ENCODE results near the gene SLC22A25.
"Not testable (repeated sequence)": the region's sequence is repeated elsewhere in the genome, so short reads cannot be mapped to it uniquely, and the experiment has no call there.

SLC22A25 gene

DNA sequence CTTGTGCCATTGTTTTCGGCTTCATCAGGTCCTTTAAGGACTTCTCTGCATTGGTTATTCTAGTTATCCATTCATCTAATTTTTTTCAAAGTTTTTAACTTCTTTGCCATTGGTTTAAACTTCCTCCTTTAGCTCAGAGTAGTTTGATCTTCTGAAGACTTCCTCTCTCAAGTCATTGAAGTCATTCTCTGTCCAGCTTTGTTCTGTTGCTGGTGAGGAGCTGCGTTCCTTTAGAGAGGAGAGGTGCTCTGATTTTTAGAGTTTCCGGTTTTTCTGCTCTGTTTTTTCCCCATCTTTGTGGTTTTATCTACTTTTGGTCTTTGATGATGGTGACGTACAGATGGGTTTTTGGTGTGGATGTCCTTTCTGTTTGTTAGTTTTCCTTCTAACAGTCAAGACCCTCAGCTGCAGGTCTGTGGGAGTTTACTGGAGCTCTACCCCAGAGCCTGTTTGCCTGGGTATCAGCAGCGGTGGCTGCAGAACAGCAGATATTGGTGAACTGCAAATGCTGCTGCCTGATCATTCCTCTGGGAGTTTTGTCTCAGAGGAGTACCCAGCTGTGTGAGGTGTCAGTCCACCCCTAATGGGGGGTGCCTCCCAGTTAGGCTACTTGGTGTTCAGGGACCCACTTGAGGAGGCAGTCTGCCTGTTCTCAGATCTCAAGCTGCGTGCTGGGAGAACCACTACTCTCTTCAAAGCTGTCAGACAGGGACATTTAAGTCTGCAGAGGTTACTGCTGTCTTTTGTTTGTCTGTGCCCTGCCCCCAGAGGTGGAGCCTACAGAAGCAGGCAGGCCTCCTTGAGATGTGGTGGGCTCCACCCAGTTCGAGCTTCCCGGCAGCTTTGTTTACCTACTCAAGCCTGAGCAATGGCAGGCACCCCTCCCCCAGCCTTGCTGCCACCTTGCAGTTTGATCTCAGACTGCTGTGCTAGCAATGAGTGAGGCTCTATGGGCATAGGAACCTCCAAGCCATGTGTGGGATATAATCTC lies 7.6 kb downstream of the SLC22A25 start:
- DNase-seq (ENCODE audit: extremely low read depth in 1 of 2, low read depth in 1 of 2): not testable (repeated sequence)

DNA sequence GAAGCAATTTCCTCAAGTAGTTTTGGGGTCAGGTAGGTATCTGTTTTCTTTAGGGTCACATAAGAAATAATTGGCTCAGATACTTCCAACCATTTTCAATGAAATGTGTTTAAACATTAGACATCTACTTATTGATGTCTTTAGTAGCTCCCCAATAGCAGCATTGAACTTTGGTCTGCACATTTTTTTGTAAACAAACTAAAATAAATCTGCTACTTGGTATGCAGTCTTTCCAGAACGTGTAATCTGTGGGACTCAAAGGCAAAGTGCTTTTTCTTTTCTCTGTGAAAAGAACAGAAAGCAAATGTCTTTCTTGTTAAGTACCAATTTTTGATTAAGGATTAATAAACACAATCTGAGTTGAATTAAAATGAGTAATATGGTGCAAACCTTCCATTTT lies 13.6 kb downstream of the SLC22A25 start:
- DNase-seq (ENCODE audit: extremely low read depth in 1 of 2, low read depth in 1 of 2): no peak

DNA sequence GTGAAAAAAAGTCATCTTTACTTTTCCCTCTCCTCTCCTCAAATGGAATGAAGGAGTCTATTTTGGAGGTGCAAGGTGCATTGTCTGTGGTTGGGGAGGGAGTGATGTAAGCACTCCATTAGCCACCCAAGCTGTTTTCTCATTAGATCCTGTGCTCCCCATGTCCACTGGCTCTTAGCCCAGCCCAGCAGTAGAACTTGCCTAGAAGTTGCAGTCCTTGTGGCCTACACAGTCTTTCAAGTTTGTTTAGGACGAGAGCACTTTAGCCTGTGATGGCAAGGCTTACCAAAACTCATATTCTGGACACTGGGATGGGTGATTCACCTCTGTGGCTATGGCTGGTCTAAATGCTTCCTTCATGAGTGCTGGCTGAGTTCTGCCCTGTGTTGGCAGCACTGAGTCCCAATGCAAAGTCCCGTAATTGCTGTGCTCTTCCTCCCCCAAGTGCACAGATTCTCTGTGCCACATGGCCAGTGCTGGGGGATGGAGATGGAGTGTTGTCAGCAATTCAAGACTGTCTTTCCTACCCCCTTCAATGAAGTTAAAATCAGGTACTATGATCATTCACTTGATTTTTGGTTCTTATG lies 15.8 kb downstream of the SLC22A25 start:
- DNase-seq (ENCODE audit: extremely low read depth in 1 of 2, low read depth in 1 of 2): no peak

DNA sequence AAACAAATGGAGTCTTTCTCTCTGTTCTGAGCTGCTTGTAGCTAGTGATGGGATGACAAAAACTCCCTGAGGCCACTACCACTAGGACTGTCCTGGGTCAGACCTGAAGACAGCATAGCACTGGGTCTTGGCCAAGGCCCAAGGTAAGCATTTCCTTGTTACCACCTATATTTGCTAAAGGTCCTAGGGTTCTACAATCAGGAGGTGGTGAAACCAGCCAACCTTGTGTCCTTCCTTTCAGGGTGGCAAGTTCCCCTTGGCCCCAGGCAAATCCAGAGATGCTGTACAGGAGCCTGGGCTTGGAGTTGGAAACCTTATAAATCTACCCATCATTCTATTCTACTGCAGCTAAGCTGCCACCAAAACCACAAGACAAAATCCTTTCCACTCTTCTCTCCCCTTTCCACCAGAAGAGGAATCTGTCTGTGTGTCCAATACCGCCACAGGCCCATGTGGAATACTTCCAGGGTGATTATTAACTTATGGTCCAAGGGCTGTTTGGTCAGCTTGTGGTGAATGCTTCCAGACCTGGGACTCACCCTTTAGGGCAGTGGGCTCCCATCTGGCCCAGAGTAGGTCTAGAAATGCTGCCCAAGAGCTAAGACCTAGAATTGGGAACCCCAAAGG lies 16.8 kb downstream of the SLC22A25 start:
- DNase-seq (ENCODE audit: extremely low read depth in 1 of 2, low read depth in 1 of 2): no peak

DNA sequence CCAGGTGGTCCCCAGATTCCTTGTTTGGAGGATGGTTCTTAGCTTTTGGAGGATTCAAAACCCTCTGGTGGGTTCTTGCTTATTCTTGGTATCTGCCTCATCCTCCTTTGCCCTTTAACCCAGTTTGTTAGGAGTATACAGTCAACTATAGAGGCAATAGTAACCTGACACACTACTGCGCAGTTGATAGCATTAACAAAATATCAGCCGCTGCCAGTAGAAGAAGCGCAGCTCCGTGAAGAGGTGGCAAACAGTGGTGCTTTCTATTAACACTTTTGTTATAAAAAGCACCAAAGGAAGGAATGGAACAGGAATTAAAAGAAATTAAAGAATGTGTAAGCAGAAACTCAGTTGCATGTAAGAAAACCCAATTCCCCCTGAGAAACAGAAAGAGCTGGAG lies 29.3 kb downstream of the SLC22A25 start:
- no peak for DNase-seq (ENCODE audit: extremely low read depth in 1 of 2, low read depth in 1 of 2)

DNA sequence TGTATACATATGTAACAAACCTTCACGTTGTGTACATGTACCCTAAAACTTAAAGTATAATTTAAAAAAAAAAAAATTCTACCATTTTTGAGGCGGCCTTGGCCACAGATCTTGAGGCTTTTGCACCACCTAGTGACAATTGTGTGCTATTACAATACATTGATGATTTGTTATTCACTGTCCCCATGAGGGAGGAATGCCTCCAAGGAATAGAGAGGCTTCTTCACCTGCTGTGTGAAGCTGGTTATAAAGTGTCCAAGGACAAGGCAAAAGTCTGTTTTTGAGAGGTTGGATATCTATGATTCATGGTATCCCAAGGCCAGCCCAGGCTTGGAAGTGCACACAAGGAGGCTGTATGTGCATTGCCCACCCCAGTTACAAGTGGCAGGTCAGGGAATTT lies 30.7 kb downstream of the SLC22A25 start:
- DNase-seq (ENCODE audit: extremely low read depth in 1 of 2, low read depth in 1 of 2): no peak

DNA sequence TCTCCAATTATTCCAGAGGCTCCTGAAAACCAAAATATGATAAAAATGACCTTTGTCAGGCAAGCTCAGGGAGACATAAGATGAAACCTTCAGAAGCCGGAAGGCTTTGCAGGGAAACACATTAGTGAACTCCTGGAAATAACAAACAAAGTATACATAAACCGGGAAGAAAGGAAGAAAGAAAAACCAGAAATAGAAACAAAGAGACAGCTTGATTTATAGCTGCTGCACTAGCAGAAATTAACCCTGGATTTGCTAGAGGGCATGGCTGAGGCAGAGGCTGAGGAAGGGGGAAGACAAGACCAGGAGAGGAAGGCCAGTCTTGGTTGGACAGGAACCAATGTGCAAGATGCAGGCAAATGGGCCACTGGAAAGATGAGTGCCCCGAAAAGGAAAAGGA lies 33.3 kb downstream of the SLC22A25 start:
- DNase-seq (ENCODE audit: extremely low read depth in 1 of 2, low read depth in 1 of 2): no peak

Measured in stimulated activated CD8-positive, alpha-beta memory T cell treated with anti-CD3 and anti-CD28 coated beads, Interleukin-7, amount 100 ng/mL, for 48 hours (primary cell).